CD4-positive, alpha-beta T cell treated with Interleukin-17A for 1 hour (primary cell): ENCODE data around the gene ACAD11.

Source experiments
- DNase-seq: peaks from one replicate; pipeline ENCODE4 v3.0.0-alpha.2; 2020

ACAD11 gene

GRCh38 chr3:132659365-132660051 is at the start of gene ACAD11:
Gene ACAD11 (minus strand): TSS chr3:132659809. CDS start chr3:132659751, 58 bp downstream.
- peak; percentile 36 for DNase-seq

GRCh38 chr3:132703733-132704132 is 44.1 kb upstream of the ACAD11 start:
- DNase-seq = no peak

- no peak for DNase-seq
These were observed 35.8 kb upstream of the ACAD11 start for GRCh38 chr3:132695422-132695821.

- no peak for DNase-seq
These were observed 35.4 kb upstream of the ACAD11 start for GRCh38 chr3:132694991-132695390.

GRCh38 chr3:132690040-132690439 is 30.4 kb upstream of the ACAD11 start:
- DNase-seq = no peak

GRCh38 chr3:132682201-132682600 is 22.6 kb upstream of the ACAD11 start:
- no peak for DNase-seq

- no peak for DNase-seq
These were observed 21.8 kb upstream of the ACAD11 start for GRCh38 chr3:132681421-132681820.

- DNase-seq = no peak
These were observed 20.3 kb upstream of the ACAD11 start for GRCh38 chr3:132679911-132680310.

GRCh38 chr3:132675408-132675807 is 15.8 kb upstream of the ACAD11 start:
- no peak for DNase-seq

- DNase-seq = no peak
These were observed 9.7 kb upstream of the ACAD11 start for GRCh38 chr3:132669256-132669777.

- no peak for DNase-seq
These were observed 5.7 kb upstream of the ACAD11 start for GRCh38 chr3:132665230-132665745.

- DNase-seq = no peak
These were observed 2.6 kb upstream of the ACAD11 start for GRCh38 chr3:132662212-132662611.

GRCh38 chr3:132661101-132661500 is 1.5 kb upstream of the ACAD11 start:
- DNase-seq = no peak

GRCh38 chr3:132660811-132661070 is 1.1 kb upstream of the ACAD11 start:
- DNase-seq = no peak

GRCh38 chr3:132660052-132660810 is 622 bp upstream of the ACAD11 start, which contains the start of gene UBA5:
Gene UBA5 (plus strand): TSS chr3:132660329. CDS start chr3:132660538, 209 bp downstream.
- DNase-seq = peak; percentile 75

- no peak for DNase-seq
These were observed 627 bp downstream of the ACAD11 start for GRCh38 chr3:132659000-132659364.

- no peak for DNase-seq
These were observed 1.5 kb downstream of the ACAD11 start for GRCh38 chr3:132657869-132658747.

GRCh38 chr3:132655471-132655870 is 4.1 kb downstream of the ACAD11 start:
- no peak for DNase-seq

GRCh38 chr3:132654721-132655120 is 4.9 kb downstream of the ACAD11 start:
- no peak for DNase-seq

- no peak for DNase-seq
These were observed 5.4 kb downstream of the ACAD11 start for GRCh38 chr3:132654190-132654589.

GRCh38 chr3:132652640-132653270 is 6.9 kb downstream of the ACAD11 start:
- DNase-seq = no peak

- DNase-seq = no peak
These were observed 9.5 kb downstream of the ACAD11 start for GRCh38 chr3:132650153-132650552.

- DNase-seq = no peak
These were observed 14.6 kb downstream of the ACAD11 start for GRCh38 chr3:132645058-132645457.
